H1 (cell line): ENCODE data around the gene MXD3. TPM values are rescaled to one million over a fixed set of nuclear protein-coding genes. Genes with fewer than 3 reads are reported as not detected.
A peak's percentile ranks its signal among the peaks of the same experiment; 100 is the strongest.

ENCODE experiments used
- CTCF ChIA-PET: fragments of 300-600 bp; sonication (Branson Sonifier 250); formaldehyde crosslinking; loops from one replicate; lab custom pipeline; 2021; ENCODE audit not compliant: partially characterized antibody; lab: Charles Lee
- POLR2A ChIA-PET: fragments of 300-600 bp; sonication (Branson Sonifier 250); formaldehyde crosslinking; loops from one replicate; lab custom pipeline; 2021; ENCODE audit warnings: inconsistent platforms; ENCODE audit not compliant: partially characterized antibody; lab: Charles Lee
- DNase-seq, 2 experiments: peaks; one replicate each; pipeline versions ENCODE4 v3.0.0 to v3.0.0-alpha.2; 2010 to 2022; ENCODE audit warnings: low spot score in 2 of 2, low read depth in 1 of 2, mixed read lengths in 1 of 2
- FAIRE-seq: peaks from 2 replicates; lab custom pipeline; 2011; peaks lifted over from hg19 to GRCh38; lab: Jason Lieb, UNC
- H2AFZ ChIP-seq: 2 replicates; pipeline ENCODE4 v1.8.1; 2012; ENCODE audit warnings: low read length, inconsistent platforms
- H2AK5ac ChIP-seq: 2 replicates; pipeline ENCODE4 v1.6.1; 2013; ENCODE audit warnings: low read depth, low read length
- H2BK120ac ChIP-seq: replicated peaks from 2 replicates; pipeline ENCODE3; 2013; ENCODE audit warnings: low read depth, low read length, inconsistent platforms
- H2BK12ac ChIP-seq: 2 replicates; pipeline ENCODE4 v1.6.1; 2013; ENCODE audit warnings: low read depth, low read length
- H2BK15ac ChIP-seq: 2 replicates; pipeline ENCODE4 v1.6.1; 2013; ENCODE audit warnings: low read length
- H2BK20ac ChIP-seq: 2 replicates; pipeline ENCODE4 v1.6.1; 2013; ENCODE audit warnings: low read length
- H2BK5ac ChIP-seq: 2 replicates; pipeline ENCODE4 v1.6.1; 2013; ENCODE audit warnings: low read depth, low read length
- H3K14ac ChIP-seq: 2 replicates; pipeline ENCODE4 v1.6.1; 2013; ENCODE audit warnings: inconsistent platforms; ENCODE audit not compliant: insufficient read length
- H3K18ac ChIP-seq: 2 replicates; pipeline ENCODE4 v1.6.1; 2013; ENCODE audit warnings: low read length; ENCODE audit errors: extremely low read depth
- H3K23ac ChIP-seq: 2 replicates; pipeline ENCODE4 v1.6.1; 2013; ENCODE audit warnings: inconsistent platforms; ENCODE audit not compliant: insufficient read length
- H3K23me2 ChIP-seq: 2 replicates; pipeline ENCODE4 v1.6.1; 2013; ENCODE audit warnings: low read depth, low read length
- H3K27ac ChIP-seq: 2 replicates; pipeline ENCODE4 v1.6.1; 2011; ENCODE audit warnings: low read depth, low read length, inconsistent platforms
- H3K27me3 ChIP-seq, 4 experiments: replicated peaks in 1 of 4; 1 replicate in 1 of 4; 2 replicates in 3 of 4; pipeline versions ENCODE4 v1.6.1 to v1.8.1; 2011 to 2013; ENCODE audit warnings: low read length in 3 of 4, mild to moderate bottlenecking in 3 of 4, inconsistent platforms in 2 of 4, mixed read lengths in 2 of 4, moderate library complexity in 1 of 4; ENCODE audit not compliant: control insufficient read depth in 3 of 4, insufficient read depth in 3 of 4; ENCODE audit errors: extremely low read depth in 1 of 4
- H3K36me3 ChIP-seq, 4 experiments: 2 replicates each; pipeline versions ENCODE4 v1.6.1 to v1.8.1; 2011 to 2013; ENCODE audit warnings: mild to moderate bottlenecking in 4 of 4, low read length in 3 of 4, moderate library complexity in 2 of 4, control low read depth in 1 of 4, inconsistent platforms in 1 of 4; ENCODE audit not compliant: insufficient read depth in 4 of 4, control insufficient read depth in 2 of 4
- H3K4ac ChIP-seq: replicated peaks from 2 replicates; pipeline ENCODE3; 2013; ENCODE audit warnings: low read length, low read depth, mixed read lengths, inconsistent platforms; ENCODE audit not compliant: insufficient read length
- H3K4me1 ChIP-seq, 4 experiments: replicated peaks in 1 of 4; 1 replicate in 1 of 4; 2 replicates in 3 of 4; pipeline versions ENCODE4 v1.6.1 to v1.8.1; 2011 to 2013; ENCODE audit warnings: low read length in 3 of 4, inconsistent platforms in 2 of 4, mixed read lengths in 1 of 4; ENCODE audit not compliant: insufficient read depth in 4 of 4, control insufficient read depth in 3 of 4
- H3K4me2 ChIP-seq, 2 experiments: 2 replicates each; pipeline versions ENCODE4 v1.6.1 to v1.8.1; 2011 to 2013; ENCODE audit warnings: low read depth in 2 of 2, low read length in 2 of 2, control low read depth in 1 of 2, inconsistent platforms in 1 of 2, mild to moderate bottlenecking in 1 of 2; ENCODE audit not compliant: insufficient read depth in 1 of 2
- H3K4me3 ChIP-seq, 4 experiments: fragments of 200-600, 300-600 bp in 1 of 4; sonication (generic), shearing (Covaris generic), sonication (Bioruptor Twin) in 1 of 4; 2 replicates each; pipeline versions ENCODE4 v1.5.1 to v1.8.1; 2011 to 2016; ENCODE audit warnings: low read length in 4 of 4, low read depth in 3 of 4, control low read depth in 2 of 4, inconsistent platforms in 2 of 4, mild to moderate bottlenecking in 2 of 4, mixed read lengths in 1 of 4, moderate library complexity in 1 of 4; ENCODE audit not compliant: insufficient read depth in 2 of 4; ENCODE audit errors: extremely low read depth in 1 of 4
- H3K56ac ChIP-seq: replicated peaks from 2 replicates; pipeline ENCODE3; 2013; ENCODE audit warnings: low read depth, mild to moderate bottlenecking, mixed read lengths, low read length, inconsistent platforms; ENCODE audit not compliant: insufficient read length
- H3K79me1 ChIP-seq: 2 replicates; pipeline ENCODE4 v1.6.1; 2013; ENCODE audit warnings: low read depth, low read length, control low read depth
- H3K79me2 ChIP-seq, 2 experiments: 2 replicates each; pipeline versions ENCODE4 v1.6.1 to v1.8.1; 2012 to 2013; ENCODE audit warnings: low read length in 2 of 2, mild to moderate bottlenecking in 2 of 2, inconsistent platforms in 1 of 2; ENCODE audit not compliant: insufficient read depth in 2 of 2, control insufficient read depth in 1 of 2
- H3K9ac ChIP-seq, 4 experiments: replicated peaks in 1 of 4; 1 replicate in 1 of 4; 2 replicates in 3 of 4; pipeline versions ENCODE4 v1.6.1 to v1.8.1; 2011 to 2013; ENCODE audit warnings: low read depth in 3 of 4, low read length in 3 of 4, control low read depth in 2 of 4, mild to moderate bottlenecking in 2 of 4, moderate library complexity in 2 of 4, inconsistent platforms in 1 of 4; ENCODE audit errors: extremely low read depth in 1 of 4
- H3K9me3 ChIP-seq, 2 experiments: 2 replicates each; pipeline versions ENCODE4 v1.6.1 to v1.8.1; 2012 to 2013; ENCODE audit warnings: mild to moderate bottlenecking in 2 of 2, moderate library complexity in 2 of 2, control low read depth in 1 of 2, inconsistent platforms in 1 of 2, low read depth in 1 of 2, low read length in 1 of 2, mixed read lengths in 1 of 2; ENCODE audit not compliant: insufficient read depth in 2 of 2
- H4K20me1 ChIP-seq, 2 experiments: replicated peaks in 1 of 2; 2 replicates each; pipeline versions ENCODE3 to v1.8.1; 2011 to 2013; ENCODE audit warnings: inconsistent platforms in 2 of 2, low read length in 2 of 2, mild to moderate bottlenecking in 1 of 2; ENCODE audit not compliant: insufficient read depth in 2 of 2, control insufficient read depth in 1 of 2
- H4K5ac ChIP-seq: 2 replicates; pipeline ENCODE4 v1.6.1; 2013; ENCODE audit warnings: low read length, low read depth, mixed read lengths, inconsistent platforms; ENCODE audit not compliant: insufficient read length
- H4K8ac ChIP-seq: 2 replicates; pipeline ENCODE4 v1.8.0; 2013; ENCODE audit warnings: mild to moderate bottlenecking, moderate library complexity, low read length, inconsistent platforms; ENCODE audit not compliant: insufficient read depth; ENCODE audit errors: extremely low read depth
- H4K91ac ChIP-seq: replicated peaks from 2 replicates; pipeline ENCODE3; 2013; ENCODE audit warnings: low read length, mixed read lengths, inconsistent platforms; ENCODE audit not compliant: insufficient read length
- ATF2 ChIP-seq: IDR thresholded peaks from 2 replicates; pipeline ENCODE4 v1.6.1; 2012; ENCODE audit warnings: low read length, inconsistent platforms
- BCL11A ChIP-seq, 2 experiments: IDR thresholded peaks; one replicate each; pipeline ENCODE4 v1.6.1; 2011; ENCODE audit warnings: low read depth in 2 of 2, low read length in 2 of 2, mild to moderate bottlenecking in 2 of 2
- CHD1 ChIP-seq: IDR thresholded peaks from 2 replicates; pipeline ENCODE4 v1.6.1; 2012; ENCODE audit warnings: low read depth, low read length, improper control_type of control experiment
- GABPA ChIP-seq: IDR thresholded peaks from 2 replicates; pipeline ENCODE4 v1.6.1; 2011; ENCODE audit warnings: mild to moderate bottlenecking, low read length, moderate library complexity, borderline replicate concordance; ENCODE audit not compliant: insufficient read depth
- JUN ChIP-seq: IDR thresholded peaks from 2 replicates; pipeline ENCODE4 v1.6.1; 2011; ENCODE audit warnings: low read depth, mild to moderate bottlenecking, improper control_type of control experiment, low read length
- KDM4A ChIP-seq: IDR thresholded peaks from one replicate; pipeline ENCODE4 v1.7.1; 2012; ENCODE audit warnings: low read depth, mild to moderate bottlenecking, moderate library complexity, low read length, inconsistent platforms; ENCODE audit not compliant: severe bottlenecking
- SAP30 ChIP-seq: fragments of 300-600 bp; sonication (generic); IDR thresholded peaks from 2 replicates; pipeline ENCODE4 v1.7.1; 2012; ENCODE audit warnings: low read length, moderate library complexity, mild to moderate bottlenecking, inconsistent platforms; ENCODE audit not compliant: insufficient read depth, insufficient replicate concordance
- SIRT6 ChIP-seq: IDR thresholded peaks from one replicate; pipeline ENCODE4 v1.7.1; 2012; ENCODE audit warnings: low read length, inconsistent platforms
- SP1 ChIP-seq: IDR thresholded peaks from 2 replicates; pipeline ENCODE4 v1.6.1; 2011; ENCODE audit warnings: low read depth, low read length
- SP2 ChIP-seq: IDR thresholded peaks from 2 replicates; pipeline ENCODE4 v1.6.1; 2012; ENCODE audit warnings: mild to moderate bottlenecking, low read length, inconsistent platforms
- SUZ12 ChIP-seq: fragments of 200-600 bp; sonication (generic); IDR thresholded peaks from 2 replicates; pipeline ENCODE4 v1.6.1; 2012; ENCODE audit warnings: mild to moderate bottlenecking, inconsistent platforms, low read length, moderate library complexity, mixed read lengths
- TBP ChIP-seq: IDR thresholded peaks from 2 replicates; pipeline ENCODE4 v1.6.1; 2011; ENCODE audit warnings: low read depth, low read length, improper control_type of control experiment
- TEAD4 ChIP-seq: IDR thresholded peaks from 2 replicates; pipeline ENCODE4 v1.6.1; 2012; ENCODE audit warnings: low read depth, low read length, inconsistent platforms, mixed read lengths
- WGBS, 2 experiments: shearing (Covaris generic) in 1 of 2; methylation state at CpG; one replicate each; pipeline versions ENCODE4 v1.1.6 to v1.1.7; 2013 to 2015; ENCODE audit warnings: low lambda C conversion rate in 2 of 2, mixed read lengths in 2 of 2, inconsistent platforms in 1 of 2, low coverage in 1 of 2, missing lambda C conversion rate in 1 of 2; ENCODE audit not compliant: insufficient replicate concordance in 2 of 2, insufficient coverage in 1 of 2, insufficient read length in 1 of 2; ENCODE audit errors: extremely low coverage in 1 of 2, missing lambda C conversion rate in 1 of 2; 5-methylcytosine and 5-hydroxymethylcytosine counted together
- polyA plus RNA-seq, 7 experiments: library from polyadenylated mRNA; depleted of rRNA in 3 of 7; stranded (reverse) in 5 of 7; unstranded in 2 of 7; fragments of >200 nt in 5 of 7; fragments of 200-250 nt in 2 of 7; gene quantifications; 1 replicate in 5 of 7; 2 replicates in 1 of 7; 4 replicates in 1 of 7; pipeline versions ENCODE4 v1.2.1 to v1.2.3, GENCODE V29; 2011 to 2013; ENCODE audit warnings: missing spikeins in 2 of 7, mixed read lengths in 2 of 7
- total RNA-seq: library from RNA; stranded (reverse); fragmentation: NEBNext Ultra II Directional; extraction: Animal tissue kit (Norgen Biotek cat#: 25700); gene quantifications from 2 replicates; pipeline ENCODE4 v1.2.1, GENCODE V29; 2021

Gene MXD3
- total and polyA plus RNA-seq, 2 of the 8 experiments (the other 6 are each of a cell fraction or from before 2014, with no cell fraction given), result 6.5 to 7.7 TPM

- no peaks in the 10 kb centered on the region for H3K9me3 ChIP-seq
- peaks cover 0 to 19% (median 13%) of the 10 kb centered on the region in 4 experiments; a peak in 6 of 7 replicates for H3K4me1 ChIP-seq
- no peak overlapping the region for H3K4me3 ChIP-seq
- H4K8ac ChIP-seq, result no peak overlapping the region
- H3K79me1 ChIP-seq, result no peaks in the 10 kb centered on the region
- no peak overlapping the region for H2AK5ac ChIP-seq
- peak overlapping the region; percentile 60; the same call in 1 of the 2 replicates for H2BK12ac ChIP-seq
- no peak overlapping the region for H3K18ac ChIP-seq
- no peak overlapping the region for H3K14ac ChIP-seq
- no peak overlapping the region for H3K9ac ChIP-seq
- no peak overlapping the region for H2BK20ac ChIP-seq
- H2BK5ac ChIP-seq, result no peak overlapping the region
- H3K56ac ChIP-seq, result no peak overlapping the region
- no peak overlapping the region for H4K5ac ChIP-seq
- H3K79me2 ChIP-seq, result no peaks in the 10 kb centered on the region
- ChIA-PET POLR2A (interaction anchor here (1.0 to 6.0 kb wide), 6 partner anchors 13 to 139 kb away, joined by 3 to 22 read pairs (median 4); partner anchors contain the start of genes LMAN2, PRELID1 and RAB24), CTCF (interaction anchor here (1.5 to 16.6 kb wide), 9 partner anchors 10 to 140 kb away, joined by 4 to 251 read pairs (median 8); partner anchors contain the start of gene LMAN2)
- DNase-seq (no peak), FAIRE-seq (no peak)
- no peak overlapping the region for H2AFZ ChIP-seq
- H3K36me3 ChIP-seq, result no peaks in the 10 kb centered on the region
- peaks cover 11% of the 10 kb centered on the region for H3K23me2 ChIP-seq
- H4K20me1 ChIP-seq, result peaks cover 0 to 4% of the 10 kb centered on the region in 2 experiments
- H3K27me3 ChIP-seq, result no peaks in the 10 kb centered on the region
- H3K27ac ChIP-seq, result no peak overlapping the region
- WGBS, 2 experiments, result 73% methylated on average over 5 of the region's 7 CpGs; no CpG with 5 or more reads in 1 of the 2 experiments
- no peak overlapping the region for H3K4ac ChIP-seq
- H3K23ac ChIP-seq, result no peak overlapping the region
- H4K91ac ChIP-seq, result no peak overlapping the region
- H2BK15ac ChIP-seq, result 0 out of 2 replicates have a peak overlapping the region, but pooled peaks have one; percentile 61
- no peak overlapping the region for H2BK120ac ChIP-seq
- no peak overlapping the region for H3K4me2 ChIP-seq
- TF ChIP-seq BCL11A (IDR thresholded peaks at IDR 0.05; ENCODE audit: low read depth in 2 of 2, low read length in 2 of 2) (no peak), SP2 (no peak), CHD1 (no peak), JUN (no peak), TEAD4 (no peak), ATF2 (no peak), SUZ12 (no peak), SAP30 (no peak), KDM4A (no peak), SIRT6 (no peak), TBP (no peak), SP1 (no peak), GABPA (no peak)
These were observed 3.7 kb upstream of the MXD3 start for GRCh38 chr5:177315411-177315810.
